ENCODE measurements around the gene DKK3. TPM values are rescaled to one million over a fixed set of nuclear protein-coding genes. Genes with fewer than 3 reads are reported as not detected.

DKK3 gene
- polyA plus RNA-seq, 4 donors = 4.2 to 29.1 (median 6.9) TPM

GRCh38 chr11:11966826-11967668 is 41.4 kb downstream of the DKK3 start:
- 65 to 79% (median 66%) methylated on average over 15 of the region's 15 CpGs for WGBS, 3 donors
- Histone ChIP-seq H3K4me3 (ENCODE audit: low read depth in 1 of 3, low read length in 3 of 3) (no peak overlapping the region), H3K27ac (ENCODE audit: low read depth in 1 of 3, low read length in 2 of 3) (no peak overlapping the region), H3K27me3 (ENCODE audit: control insufficient read depth in 3 of 3, insufficient read depth in 3 of 3, low read length in 3 of 3) (peaks cover 0 to 13% (median 0%) of the 10 kb centered on the region in 3 donors), H3K36me3 (ENCODE audit: control insufficient read depth in 3 of 3, insufficient read depth in 2 of 3, low read depth in 1 of 3, low read length in 3 of 3) (peaks cover 0 to 15% (median 0%) of the 10 kb centered on the region in 3 donors), H3K4me1 (ENCODE audit: control insufficient read depth in 3 of 3, insufficient read depth in 2 of 3, low read depth in 1 of 3, low read length in 2 of 3) (peaks cover 0 to 4% (median 0%) of the 10 kb centered on the region in 3 donors), H3K9me3 (ENCODE audit: control insufficient read depth in 2 of 2, insufficient read depth in 1 of 2, low read depth in 1 of 2, low read length in 1 of 2) (no peaks in the 10 kb centered on the region)
- DNase-seq = peak; percentile 60 to 65
- no peak for FAIRE-seq

GRCh38 chr11:11966354-11966741 is 42.1 kb downstream of the DKK3 start:
- no peaks in the 10 kb centered on the region for H3K4me1 ChIP-seq (ENCODE audit: control insufficient read depth in 3 of 3, insufficient read depth in 2 of 3, low read depth in 1 of 3, low read length in 2 of 3)
- no peak overlapping the region for H3K27ac ChIP-seq (ENCODE audit: low read depth in 1 of 3, low read length in 2 of 3)
- H3K36me3 ChIP-seq (ENCODE audit: control insufficient read depth in 3 of 3, insufficient read depth in 2 of 3, low read depth in 1 of 3, low read length in 3 of 3) = peaks cover 0 to 18% (median 0%) of the 10 kb centered on the region in 3 donors
- peaks cover 0 to 13% (median 0%) of the 10 kb centered on the region in 3 donors for H3K27me3 ChIP-seq (ENCODE audit: control insufficient read depth in 3 of 3, insufficient read depth in 3 of 3, low read length in 3 of 3)
- H3K4me3 ChIP-seq (ENCODE audit: low read depth in 1 of 3, low read length in 3 of 3) = no peak overlapping the region
- FAIRE-seq (no peak), DNase-seq (no peak)
- H3K9me3 ChIP-seq (ENCODE audit: control insufficient read depth in 2 of 2, insufficient read depth in 1 of 2, low read depth in 1 of 2, low read length in 1 of 2) = peaks cover 0 to 4% of the 10 kb centered on the region in 2 donors
- WGBS, 3 donors = 86 to 93% (median 88%) methylated on average over 7 of the region's 7 CpGs

- FAIRE-seq = no peak
- no peak overlapping the region for H3K4me3 ChIP-seq (ENCODE audit: low read depth in 1 of 3, low read length in 3 of 3)
- peaks cover 0 to 19% (median 0%) of the 10 kb centered on the region in 3 donors for H3K36me3 ChIP-seq (ENCODE audit: control insufficient read depth in 3 of 3, insufficient read depth in 2 of 3, low read depth in 1 of 3, low read length in 3 of 3)
- 82 to 89% (median 87%) methylated on average over 10 of the region's 10 CpGs for WGBS, 3 donors
- H3K9me3 ChIP-seq (ENCODE audit: control insufficient read depth in 2 of 2, insufficient read depth in 1 of 2, low read depth in 1 of 2, low read length in 1 of 2) = peaks cover 0 to 4% of the 10 kb centered on the region in 2 donors
- no peak overlapping the region for H3K27ac ChIP-seq (ENCODE audit: low read depth in 1 of 3, low read length in 2 of 3)
- peaks cover 0 to 13% (median 0%) of the 10 kb centered on the region in 3 donors for H3K27me3 ChIP-seq (ENCODE audit: control insufficient read depth in 3 of 3, insufficient read depth in 3 of 3, low read length in 3 of 3)
- no peaks in the 10 kb centered on the region for H3K4me1 ChIP-seq (ENCODE audit: control insufficient read depth in 3 of 3, insufficient read depth in 2 of 3, low read depth in 1 of 3, low read length in 2 of 3)
- no peak for DNase-seq
These were observed 42.6 kb downstream of the DKK3 start for GRCh38 chr11:11965656-11966353.

DNA sequence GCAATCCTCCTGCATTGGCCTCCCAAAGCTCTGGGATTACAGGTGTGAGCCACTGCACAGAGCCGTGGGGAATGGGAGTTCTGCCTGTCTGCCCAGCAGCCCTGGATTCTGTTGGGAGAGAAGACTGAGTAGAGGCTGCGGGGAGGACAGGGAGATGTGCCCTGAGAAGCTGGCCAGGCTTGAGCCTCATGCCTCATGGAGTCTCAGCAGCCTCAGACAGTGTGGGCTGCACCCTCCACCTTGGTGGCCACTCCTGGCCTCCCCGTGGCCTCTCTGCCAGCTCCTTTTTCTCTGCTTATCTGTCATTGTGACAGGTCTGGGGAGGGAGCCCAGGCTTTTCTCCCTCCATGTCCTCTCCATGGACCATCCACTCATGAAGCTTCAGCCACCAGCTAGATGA is 43.2 kb downstream of the DKK3 start:
- Histone ChIP-seq H3K36me3 (ENCODE audit: control insufficient read depth in 3 of 3, insufficient read depth in 2 of 3, low read depth in 1 of 3, low read length in 3 of 3) (peaks cover 0 to 19% (median 0%) of the 10 kb centered on the region in 3 donors), H3K4me1 (ENCODE audit: control insufficient read depth in 3 of 3, insufficient read depth in 2 of 3, low read depth in 1 of 3, low read length in 2 of 3) (no peaks in the 10 kb centered on the region), H3K9me3 (ENCODE audit: control insufficient read depth in 2 of 2, insufficient read depth in 1 of 2, low read depth in 1 of 2, low read length in 1 of 2) (peaks cover 0 to 4% of the 10 kb centered on the region in 2 donors), H3K27me3 (ENCODE audit: control insufficient read depth in 3 of 3, insufficient read depth in 3 of 3, low read length in 3 of 3) (peaks cover 0 to 13% (median 0%) of the 10 kb centered on the region in 3 donors), H3K4me3 (ENCODE audit: low read depth in 1 of 3, low read length in 3 of 3) (no peak overlapping the region), H3K27ac (ENCODE audit: low read depth in 1 of 3, low read length in 2 of 3) (no peak overlapping the region)
- no peak for DNase-seq
- 71 to 85% (median 75%) methylated on average over 3 of the region's 3 CpGs for WGBS, 3 donors
- FAIRE-seq = no peak

DNA sequence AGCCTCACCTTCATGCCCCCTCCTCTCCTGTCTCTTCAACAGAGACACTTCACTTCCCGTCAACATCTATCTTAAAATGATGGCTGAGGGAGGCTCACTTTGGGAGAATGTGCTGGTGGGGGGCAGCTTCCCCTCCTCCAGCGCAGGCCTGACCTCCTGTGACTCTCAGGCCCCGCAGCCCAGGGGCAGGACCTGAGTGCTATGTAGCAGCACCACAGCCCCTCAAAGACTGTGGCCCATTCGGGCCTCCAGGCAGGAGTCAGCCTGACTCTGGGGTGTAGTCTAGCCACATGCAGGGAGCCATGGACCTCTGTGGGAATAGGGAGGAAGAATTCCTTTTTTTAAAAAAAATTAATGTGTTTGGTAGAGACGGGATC is 43.7 kb downstream of the DKK3 start:
- 88 to 94% (median 92%) methylated on average over 5 of the region's 5 CpGs for WGBS, 3 donors

DNA sequence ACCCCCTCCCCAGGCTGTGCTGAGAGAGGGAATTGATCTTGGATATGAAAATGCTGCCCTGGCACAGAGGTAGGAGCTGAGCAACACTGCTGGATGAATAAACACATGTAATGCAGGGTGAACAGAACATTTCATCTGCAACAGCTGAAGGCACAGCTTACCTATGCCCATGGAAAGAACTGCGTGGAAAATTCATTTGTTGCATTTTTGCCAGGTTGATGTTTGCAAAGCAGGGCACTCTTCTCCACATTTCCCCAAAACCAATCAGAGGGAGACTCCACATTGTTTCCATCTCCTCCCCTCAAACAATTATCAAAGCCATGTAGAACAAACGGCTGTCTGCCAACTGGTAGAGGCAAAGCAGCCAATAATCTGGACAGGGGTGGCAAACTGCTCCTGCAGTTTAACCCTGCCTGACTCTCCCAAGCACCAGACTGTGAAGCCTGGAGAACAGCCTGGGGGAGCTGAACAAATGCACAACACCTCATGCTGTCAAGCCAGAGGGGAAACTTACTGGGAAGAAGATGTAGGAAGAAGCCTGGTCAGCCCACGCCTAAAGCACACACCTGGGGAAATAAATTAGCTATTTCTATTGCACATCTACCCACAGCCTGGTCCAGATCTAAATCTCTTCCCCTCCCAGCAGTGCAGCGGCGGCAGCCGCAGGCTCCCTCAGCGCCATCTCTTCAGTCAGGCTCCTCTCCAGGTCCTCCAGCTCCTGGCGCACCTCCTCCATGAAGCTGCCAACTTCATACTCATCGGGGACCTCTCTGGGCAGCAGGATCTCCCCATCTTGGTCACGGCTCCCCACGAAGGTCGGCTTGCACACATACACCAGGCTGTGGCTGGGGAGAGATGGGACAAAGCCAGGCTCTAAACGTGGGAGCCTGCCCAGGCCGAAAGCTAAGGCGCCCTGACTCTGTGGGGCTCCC is 44.3 kb downstream of the DKK3 start:
- H3K4me1 ChIP-seq (ENCODE audit: control insufficient read depth in 3 of 3, insufficient read depth in 2 of 3, low read depth in 1 of 3, low read length in 2 of 3) = no peaks in the 10 kb centered on the region
- no peak overlapping the region for H3K27ac ChIP-seq (ENCODE audit: low read depth in 1 of 3, low read length in 2 of 3)
- H3K4me3 ChIP-seq (ENCODE audit: low read depth in 1 of 3, low read length in 3 of 3) = no peak overlapping the region
- no peak for DNase-seq
- H3K9me3 ChIP-seq (ENCODE audit: control insufficient read depth in 2 of 2, insufficient read depth in 1 of 2, low read depth in 1 of 2, low read length in 1 of 2) = peaks cover 0 to 4% of the 10 kb centered on the region in 2 donors
- H3K36me3 ChIP-seq (ENCODE audit: control insufficient read depth in 3 of 3, insufficient read depth in 2 of 3, low read depth in 1 of 3, low read length in 3 of 3) = peaks cover 0 to 19% (median 0%) of the 10 kb centered on the region in 3 donors
- FAIRE-seq = no peak
- peaks cover 0 to 13% (median 0%) of the 10 kb centered on the region in 3 donors for H3K27me3 ChIP-seq (ENCODE audit: control insufficient read depth in 3 of 3, insufficient read depth in 3 of 3, low read length in 3 of 3)
- 71 to 78% (median 76%) methylated on average over 15 of the region's 15 CpGs for WGBS, 3 donors

More for the DNA sequence above, 43.7 kb downstream of the DKK3 start:
- no peaks in the 10 kb centered on the region for H3K4me1 ChIP-seq (ENCODE audit: control insufficient read depth in 3 of 3, insufficient read depth in 2 of 3, low read depth in 1 of 3, low read length in 2 of 3)
- H3K27me3 ChIP-seq (ENCODE audit: control insufficient read depth in 3 of 3, insufficient read depth in 3 of 3, low read length in 3 of 3) = peaks cover 0 to 13% (median 0%) of the 10 kb centered on the region in 3 donors
- H3K9me3 ChIP-seq (ENCODE audit: control insufficient read depth in 2 of 2, insufficient read depth in 1 of 2, low read depth in 1 of 2, low read length in 1 of 2) = peaks cover 0 to 4% of the 10 kb centered on the region in 2 donors
- DNase-seq = no peak
- peaks cover 0 to 19% (median 0%) of the 10 kb centered on the region in 3 donors for H3K36me3 ChIP-seq (ENCODE audit: control insufficient read depth in 3 of 3, insufficient read depth in 2 of 3, low read depth in 1 of 3, low read length in 3 of 3)
- H3K27ac ChIP-seq (ENCODE audit: low read depth in 1 of 3, low read length in 2 of 3) = no peak overlapping the region
- no peak for FAIRE-seq
- H3K4me3 ChIP-seq (ENCODE audit: low read depth in 1 of 3, low read length in 3 of 3) = no peak overlapping the region

- DNase-seq (no peak), FAIRE-seq (no peak)
- Histone ChIP-seq H3K9me3 (ENCODE audit: control insufficient read depth in 2 of 2, insufficient read depth in 1 of 2, low read depth in 1 of 2, low read length in 1 of 2) (peaks cover 0 to 4% of the 10 kb centered on the region in 2 donors), H3K27ac (ENCODE audit: low read depth in 1 of 3, low read length in 2 of 3) (no peak overlapping the region), H3K27me3 (ENCODE audit: control insufficient read depth in 3 of 3, insufficient read depth in 3 of 3, low read length in 3 of 3) (peaks cover 0 to 13% (median 0%) of the 10 kb centered on the region in 3 donors), H3K36me3 (ENCODE audit: control insufficient read depth in 3 of 3, insufficient read depth in 2 of 3, low read depth in 1 of 3, low read length in 3 of 3) (peaks cover 0 to 23% (median 0%) of the 10 kb centered on the region in 3 donors), H3K4me1 (ENCODE audit: control insufficient read depth in 3 of 3, insufficient read depth in 2 of 3, low read depth in 1 of 3, low read length in 2 of 3) (no peaks in the 10 kb centered on the region), H3K4me3 (ENCODE audit: low read depth in 1 of 3, low read length in 3 of 3) (no peak overlapping the region)
- WGBS, 3 donors = 82 to 88% (median 83%) methylated on average over 7 of the region's 7 CpGs
These were observed 45.4 kb downstream of the DKK3 start for GRCh38 chr11:11963067-11963466.

Measured in small intestine (tissue), 7 donors.